Measurements from ENCODE around the gene PARD3.

DNA sequence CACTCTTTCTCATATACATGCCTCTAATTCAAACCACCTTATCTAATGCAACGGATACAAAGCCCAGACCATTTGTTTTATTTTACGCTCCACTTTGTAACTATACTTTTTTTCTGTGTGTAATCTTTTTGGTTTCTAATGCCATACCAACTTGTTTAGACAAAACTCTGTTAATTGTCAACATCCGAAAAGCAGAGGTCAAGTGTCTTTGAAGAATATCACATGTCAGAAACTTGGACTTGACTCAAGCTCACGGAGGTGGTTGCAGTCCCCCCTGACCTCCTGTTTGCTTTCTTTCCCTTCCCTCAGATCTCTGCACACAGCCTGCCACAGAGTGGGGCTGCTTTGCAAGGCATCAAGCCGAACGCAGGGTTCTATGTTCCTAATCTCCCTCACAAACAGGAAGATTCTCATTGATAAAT lies 698.9 kb downstream of the PARD3 start:
- no peak for TF ChIP-seq EZH2phosphoT487 (IDR thresholded peaks at IDR 0.05; ENCODE audit: insufficient read depth, low read depth)
- no peak for TF ChIP-seq EZH2 (IDR thresholded peaks at IDR 0.05; ENCODE audit: insufficient read depth, poor library complexity, severe bottlenecking)
